Fibroblast of villous mesenchyme (primary cell): ENCODE data around the gene SIMC1. TPM values are rescaled to one million over a fixed set of nuclear protein-coding genes. Genes with fewer than 3 reads are reported as not detected.
"Not testable (repeated sequence)": the region's sequence is repeated elsewhere in the genome, so short reads cannot be mapped to it uniquely, and the experiment has no call there.

Experiments used
- DNase-seq: peaks from one replicate; pipeline ENCODE4 v3.0.0-alpha.2; 2010; ENCODE audit warnings: low read depth
- H3K4me3 ChIP-seq: 2 replicates; pipeline ENCODE4 v1.5.1; 2011; ENCODE audit warnings: low read depth, mild to moderate bottlenecking, low read length
- CTCF ChIP-seq: IDR thresholded peaks from 2 replicates; pipeline ENCODE4 v1.5.1; 2012; ENCODE audit warnings: low read depth, mild to moderate bottlenecking, low read length; ENCODE audit not compliant: insufficient read depth
- total RNA-seq: library from RNA; depleted of rRNA; stranded (reverse); fragments of >200 nt; gene quantifications from 2 replicates; pipeline ENCODE4 v1.2.3, GENCODE V29; 2012

SIMC1 gene
- 5.2 and 6.8 TPM in 2 replicates for total RNA-seq

- peak; percentile 14 for DNase-seq
- H3K4me3 ChIP-seq = peak within 1 kb of the TSS; percentile 48
These were observed at the start of gene SIMC1 for GRCh38 chr5:176237971-176238644. SIMC1 (plus strand) TSS chr5:176238424; CDS start chr5:176238509, 85 bp downstream.

- no peak for DNase-seq
- no peak overlapping the region for H3K4me3 ChIP-seq
- no peak for TF ChIP-seq CTCF
These were observed 49.6 kb upstream of the SIMC1 start for GRCh38 chr5:176188506-176189193.

- no peak for TF ChIP-seq CTCF
- H3K4me3 ChIP-seq = no peak overlapping the region
- DNase-seq = no peak
These were observed 48.4 kb upstream of the SIMC1 start for GRCh38 chr5:176189857-176190256.

- no peak for DNase-seq
- no peak overlapping the region for H3K4me3 ChIP-seq
- TF ChIP-seq CTCF = no peak
These were observed 47.1 kb upstream of the SIMC1 start for GRCh38 chr5:176190886-176191755.

GRCh38 chr5:176192094-176192721 lies 46.0 kb upstream of the SIMC1 start:
- DNase-seq = no peak
- TF ChIP-seq CTCF = no peak
- H3K4me3 ChIP-seq = no peak overlapping the region

GRCh38 chr5:176192722-176193117 lies 45.5 kb upstream of the SIMC1 start:
- H3K4me3 ChIP-seq, DNase-seq: not testable (repeated sequence)

- H3K4me3 ChIP-seq, DNase-seq: not testable (repeated sequence)
These were observed 44.6 kb upstream of the SIMC1 start for GRCh38 chr5:176193636-176194035.

GRCh38 chr5:176194238-176195083 lies 43.8 kb upstream of the SIMC1 start:
- peak overlapping the region; percentile 34 for H3K4me3 ChIP-seq
- not testable (repeated sequence) for DNase-seq

- not testable (repeated sequence) for DNase-seq, H3K4me3 ChIP-seq
These were observed 43.2 kb upstream of the SIMC1 start for GRCh38 chr5:176195084-176195413.

GRCh38 chr5:176195487-176196207 lies 42.6 kb upstream of the SIMC1 start:
- not testable (repeated sequence) for H3K4me3 ChIP-seq, DNase-seq

- not testable (repeated sequence) for DNase-seq, H3K4me3 ChIP-seq
These were observed 41.4 kb upstream of the SIMC1 start for GRCh38 chr5:176196781-176197180.
